SK-N-SH (cell line): ENCODE measurements around the gene ATP2A3.

Source experiments
- CTCF ChIP-seq: fragments of 200-600 bp; sonication (generic); IDR thresholded peaks from 2 replicates; pipeline ENCODE4 v1.6.1; 2017; ENCODE audit warnings: antibody characterized with exemption, mild to moderate bottlenecking, moderate library complexity
- EP300 ChIP-seq, 2 experiments: IDR thresholded peaks; 2 replicates each; pipeline versions ENCODE4 v1.4.0 to v1.6.1; 2012; ENCODE audit warnings: borderline replicate concordance in 1 of 2, low read depth in 1 of 2, low read length in 1 of 2
- EZH2phosphoT487 ChIP-seq: fragments of 200-600 bp; sonication (generic); IDR thresholded peaks from 2 replicates; pipeline ENCODE4 v1.6.1; 2017; ENCODE audit warnings: low read depth, mixed run types, mild to moderate bottlenecking, antibody characterized with exemption, moderate library complexity, borderline replicate concordance
- NRF1 ChIP-seq: IDR thresholded peaks from 2 replicates; pipeline ENCODE4 v1.6.1; 2012; ENCODE audit warnings: low read depth, mild to moderate bottlenecking, low read length
- PBX3 ChIP-seq: IDR thresholded peaks from 2 replicates; pipeline ENCODE4; 2012
- POLR2AphosphoS5 ChIP-seq: IDR thresholded peaks from 2 replicates; pipeline ENCODE4 v1.6.1; 2012; ENCODE audit warnings: low read depth, low read length
- RAD21 ChIP-seq: IDR thresholded peaks from 2 replicates; pipeline ENCODE4 v1.6.1; 2012; ENCODE audit warnings: mild to moderate bottlenecking, low read length
- RCOR1 ChIP-seq: fragments of 150-350 bp; IDR thresholded peaks from 2 replicates; pipeline ENCODE4 v1.6.1; 2017; ENCODE audit warnings: antibody characterized with exemption, low read length
- REST ChIP-seq: IDR thresholded peaks from 2 replicates; pipeline ENCODE4 v1.6.1; 2012; ENCODE audit warnings: mild to moderate bottlenecking, low read depth, low read length, moderate library complexity
- RXRA ChIP-seq: IDR thresholded peaks from 2 replicates; pipeline ENCODE4 v1.4.0; 2012; ENCODE audit warnings: low read depth, mild to moderate bottlenecking, borderline replicate concordance
- TF ChIP-seq, protein P1 (sequence below): IDR thresholded peaks from 2 replicates; pipeline ENCODE4 v1.4.0; 2012; ENCODE audit warnings: low read depth, borderline replicate concordance
- TF ChIP-seq, protein P2 (sequence below): IDR thresholded peaks from 2 replicates; pipeline ENCODE4 v1.4.0; 2012; ENCODE audit warnings: low read depth

DNA sequence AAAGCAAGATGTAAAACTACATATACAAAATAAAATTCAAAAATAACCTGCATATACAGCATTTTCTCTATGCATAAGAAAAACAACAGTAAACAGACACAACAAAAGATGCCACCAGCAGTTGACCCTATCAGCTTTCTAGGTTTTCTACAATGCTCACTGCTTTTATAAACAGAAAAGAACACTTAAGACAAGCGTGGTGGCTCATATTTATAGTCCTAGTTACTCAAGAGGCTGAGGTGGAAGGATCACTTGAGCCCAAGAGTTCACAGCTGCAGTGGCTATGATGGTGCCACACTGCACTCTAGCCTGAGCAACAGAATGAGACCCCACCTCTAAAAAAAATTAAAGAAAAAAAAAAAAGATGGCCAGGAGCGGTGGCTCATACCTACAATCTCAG, 46.5 kb upstream of the ATP2A3 start:
- TF ChIP-seq NRF1 (no peak), RAD21 (no peak), POLR2AphosphoS5 (no peak), EP300 (IDR thresholded peaks at IDR 0.05; ENCODE audit: borderline replicate concordance in 1 of 2, low read depth in 1 of 2, low read length in 1 of 2) (no peak), EZH2phosphoT487 (no peak), RCOR1 (no peak), RXRA (no peak), REST (no peak), CTCF (no peak), PBX3 (no peak)
- TF ChIP-seq, protein P1, sequence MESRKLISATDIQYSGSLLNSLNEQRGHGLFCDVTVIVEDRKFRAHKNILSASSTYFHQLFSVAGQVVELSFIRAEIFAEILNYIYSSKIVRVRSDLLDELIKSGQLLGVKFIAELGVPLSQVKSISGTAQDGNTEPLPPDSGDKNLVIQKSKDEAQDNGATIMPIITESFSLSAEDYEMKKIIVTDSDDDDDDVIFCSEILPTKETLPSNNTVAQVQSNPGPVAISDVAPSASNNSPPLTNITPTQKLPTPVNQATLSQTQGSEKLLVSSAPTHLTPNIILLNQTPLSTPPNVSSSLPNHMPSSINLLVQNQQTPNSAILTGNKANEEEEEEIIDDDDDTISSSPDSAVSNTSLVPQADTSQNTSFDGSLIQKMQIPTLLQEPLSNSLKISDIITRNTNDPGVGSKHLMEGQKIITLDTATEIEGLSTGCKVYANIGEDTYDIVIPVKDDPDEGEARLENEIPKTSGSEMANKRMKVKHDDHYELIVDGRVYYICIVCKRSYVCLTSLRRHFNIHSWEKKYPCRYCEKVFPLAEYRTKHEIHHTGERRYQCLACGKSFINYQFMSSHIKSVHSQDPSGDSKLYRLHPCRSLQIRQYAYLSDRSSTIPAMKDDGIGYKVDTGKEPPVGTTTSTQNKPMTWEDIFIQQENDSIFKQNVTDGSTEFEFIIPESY = no peak
- TF ChIP-seq, protein P2, sequence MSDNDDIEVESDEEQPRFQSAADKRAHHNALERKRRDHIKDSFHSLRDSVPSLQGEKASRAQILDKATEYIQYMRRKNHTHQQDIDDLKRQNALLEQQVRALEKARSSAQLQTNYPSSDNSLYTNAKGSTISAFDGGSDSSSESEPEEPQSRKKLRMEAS = no peak
